AG09309 (cell line): Measurements from ENCODE around the gene NKRF.
A peak's percentile ranks its signal among the peaks of the same experiment; 100 is the strongest.

Experiments used
- DNase-seq: peaks from one replicate; pipeline ENCODE4 v3.0.0-alpha.2; 2010; ENCODE audit warnings: low read depth
- H3K4me3 ChIP-seq: 2 replicates; pipeline ENCODE4 v1.5.1; 2011; ENCODE audit warnings: mild to moderate bottlenecking, low read depth, low read length, moderate library complexity; ENCODE audit not compliant: control insufficient read depth
- TF ChIP-seq, protein P1 (sequence below): IDR thresholded peaks from 2 replicates; pipeline ENCODE4 v1.5.1; 2011; ENCODE audit warnings: mild to moderate bottlenecking, low read depth, low read length, inconsistent platforms; ENCODE audit not compliant: insufficient read depth, control insufficient read depth; ENCODE audit errors: missing control alignments

NKRF gene

DNA sequence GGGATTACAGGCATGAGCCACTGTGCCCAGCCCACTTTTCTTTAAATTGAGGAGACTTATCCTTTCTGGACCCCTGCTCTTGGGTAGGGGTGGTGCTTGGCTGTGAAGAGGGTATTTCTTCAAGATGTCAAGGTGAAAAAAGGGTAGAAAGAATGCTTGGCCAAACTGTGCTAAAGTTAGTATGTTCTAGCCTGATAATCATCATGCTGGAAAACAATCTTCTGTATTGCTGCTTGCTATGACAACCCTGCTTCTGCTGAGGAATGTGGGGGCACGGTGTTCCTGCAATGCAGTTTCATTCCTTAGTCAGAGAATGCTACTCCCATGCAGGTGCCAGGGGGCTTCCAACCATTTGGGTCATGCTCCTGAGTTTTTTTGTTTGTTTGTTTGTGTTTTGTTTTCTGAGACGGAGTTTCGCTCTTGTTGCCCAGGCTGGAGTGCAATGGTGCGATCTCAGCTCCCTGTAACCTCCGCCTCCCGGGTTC lies 35.8 kb downstream of the NKRF start:
- TF ChIP-seq, protein P1, sequence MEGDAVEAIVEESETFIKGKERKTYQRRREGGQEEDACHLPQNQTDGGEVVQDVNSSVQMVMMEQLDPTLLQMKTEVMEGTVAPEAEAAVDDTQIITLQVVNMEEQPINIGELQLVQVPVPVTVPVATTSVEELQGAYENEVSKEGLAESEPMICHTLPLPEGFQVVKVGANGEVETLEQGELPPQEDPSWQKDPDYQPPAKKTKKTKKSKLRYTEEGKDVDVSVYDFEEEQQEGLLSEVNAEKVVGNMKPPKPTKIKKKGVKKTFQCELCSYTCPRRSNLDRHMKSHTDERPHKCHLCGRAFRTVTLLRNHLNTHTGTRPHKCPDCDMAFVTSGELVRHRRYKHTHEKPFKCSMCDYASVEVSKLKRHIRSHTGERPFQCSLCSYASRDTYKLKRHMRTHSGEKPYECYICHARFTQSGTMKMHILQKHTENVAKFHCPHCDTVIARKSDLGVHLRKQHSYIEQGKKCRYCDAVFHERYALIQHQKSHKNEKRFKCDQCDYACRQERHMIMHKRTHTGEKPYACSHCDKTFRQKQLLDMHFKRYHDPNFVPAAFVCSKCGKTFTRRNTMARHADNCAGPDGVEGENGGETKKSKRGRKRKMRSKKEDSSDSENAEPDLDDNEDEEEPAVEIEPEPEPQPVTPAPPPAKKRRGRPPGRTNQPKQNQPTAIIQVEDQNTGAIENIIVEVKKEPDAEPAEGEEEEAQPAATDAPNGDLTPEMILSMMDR = no peak
- no peak overlapping the region for H3K4me3 ChIP-seq
- no peak for DNase-seq

DNA sequence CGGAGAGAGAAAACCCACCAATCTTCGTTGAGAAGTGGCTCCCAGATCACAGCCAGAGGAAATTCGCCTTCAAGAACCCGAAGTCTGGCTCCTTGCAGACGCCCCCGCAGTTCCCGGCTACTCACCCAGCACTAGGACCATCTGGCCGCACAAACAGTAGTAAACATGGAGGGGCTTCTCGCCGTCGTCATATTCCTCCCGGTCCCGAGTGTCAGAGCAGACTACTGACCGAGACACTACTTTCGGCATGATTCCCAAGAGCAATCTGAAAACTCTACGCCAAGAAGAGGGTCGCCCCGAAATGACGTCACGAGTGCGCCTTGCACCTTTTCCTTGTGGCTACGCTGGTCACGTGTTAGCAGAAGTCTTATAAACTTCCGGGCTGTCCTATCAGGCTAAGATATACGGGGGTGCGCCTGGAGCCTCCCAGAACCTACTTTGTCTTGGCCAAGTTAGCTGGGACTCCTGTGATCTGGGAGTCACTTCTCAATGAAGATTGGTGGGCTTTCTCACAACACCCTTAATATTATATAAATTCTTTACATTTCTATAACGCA lies 41.0 kb downstream of the NKRF start, which contains the start of gene STEEP1:
TSS of gene STEEP1 (minus strand) at position 303 of the 557 bp plus-strand sequence. CDS start at position 249, 54 bp downstream.
- peak within 1 kb of the TSS; percentile 66 for H3K4me3 ChIP-seq
- TF ChIP-seq, protein P1 = no peak
- peak; percentile 62 for DNase-seq

DNA sequence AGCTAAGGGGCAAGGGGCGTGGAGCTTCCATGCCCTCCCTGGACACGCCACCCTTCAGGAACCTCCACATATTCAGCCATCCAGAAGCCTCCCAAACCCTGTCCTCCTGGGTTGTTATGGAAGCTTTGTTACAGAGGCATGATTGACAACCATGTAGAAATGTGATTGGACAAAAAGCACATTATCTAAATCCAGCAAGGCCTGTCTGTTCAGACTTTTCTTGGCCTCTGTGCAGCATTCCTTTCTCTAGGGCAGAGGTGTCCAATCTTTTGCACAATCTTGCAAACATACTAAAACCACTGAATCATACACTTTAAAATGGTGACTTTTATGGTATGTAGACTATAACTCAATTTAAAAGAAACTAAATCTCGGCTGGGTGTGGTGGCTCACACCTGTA lies 53.7 kb downstream of the NKRF start:
- TF ChIP-seq, protein P1 = no peak
- no peak overlapping the region for H3K4me3 ChIP-seq
- DNase-seq = no peak

- H3K4me3 ChIP-seq = no peak overlapping the region
- DNase-seq = no peak
- TF ChIP-seq, protein P1 = no peak
Observed at GRCh38 chrX:119549327-119550016, 56.8 kb downstream of the NKRF start.

DNA sequence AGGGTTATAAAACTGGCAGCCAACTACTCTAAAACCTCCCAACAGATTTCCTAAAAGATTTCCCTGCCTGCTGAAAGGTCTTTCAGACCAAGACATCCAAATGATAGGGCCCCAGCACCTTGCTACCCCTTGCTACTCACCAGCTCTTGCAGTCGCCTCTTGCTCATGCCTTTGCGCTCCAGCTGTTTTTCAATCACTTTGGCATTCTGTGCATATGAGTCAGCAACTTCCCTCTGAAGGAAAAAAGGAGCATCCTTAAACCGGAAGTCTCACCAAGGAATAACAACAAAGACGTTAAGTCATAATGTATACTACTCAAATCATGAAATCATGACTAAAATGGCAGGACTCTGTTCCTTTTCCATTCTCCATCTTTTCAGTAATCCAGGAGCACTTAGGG lies 65.0 kb downstream of the NKRF start:
- peak; percentile 21 for DNase-seq
- TF ChIP-seq, protein P1 = no peak
- H3K4me3 ChIP-seq = no peak overlapping the region

DNA sequence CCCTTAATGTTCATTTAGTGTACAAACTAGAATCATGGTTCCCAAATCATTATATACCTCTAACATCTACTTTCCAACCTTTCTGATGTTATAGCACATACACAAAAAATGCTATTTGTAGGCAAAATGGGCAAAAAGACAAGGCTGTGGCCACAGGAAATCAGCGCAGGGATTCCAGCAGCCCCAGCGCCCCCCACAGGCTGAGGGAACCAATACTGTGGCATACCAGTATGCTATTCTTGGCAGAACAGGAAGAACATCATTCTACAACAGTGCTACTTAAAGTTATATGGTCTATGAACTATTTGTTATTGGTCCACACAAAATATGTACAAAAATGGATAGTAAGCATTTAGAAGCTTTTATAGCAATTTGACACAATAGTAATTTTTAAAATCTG lies 66.4 kb downstream of the NKRF start:
- TF ChIP-seq, protein P1 = no peak
- no peak for DNase-seq
- H3K4me3 ChIP-seq = no peak overlapping the region
